Neural progenitor cell (in vitro differentiated cells): Measurements from ENCODE around the gene SOX5. TPM values are rescaled to one million over a fixed set of nuclear protein-coding genes. Genes with fewer than 3 reads are reported as not detected.
"Not testable (repeated sequence)": the region's sequence is repeated elsewhere in the genome, so short reads cannot be mapped to it uniquely, and the experiment has no call there.

ENCODE experiments used
- DNase-seq: peaks from one replicate; pipeline ENCODE4 v3.0.0-alpha.2; 2016; ENCODE audit warnings: low spot score
- H2AFZ ChIP-seq: fragments of 200-600 bp; sonication (generic); replicated peaks from 2 replicates; pipeline ENCODE4 v1.6.1; 2016; ENCODE audit warnings: antibody characterized with exemption
- H3F3A ChIP-seq: fragments of 200-600 bp; sonication (generic); 2 replicates; pipeline ENCODE4 v1.6.1; 2016; ENCODE audit warnings: antibody characterized with exemption, low read depth
- H3K27ac ChIP-seq: fragments of 200-600 bp; sonication (generic); 2 replicates; pipeline ENCODE4 v1.5.1; 2016; ENCODE audit warnings: mild to moderate bottlenecking
- H3K27me3 ChIP-seq: fragments of 200-600 bp; sonication (generic); 2 replicates; pipeline ENCODE4 v1.6.1; 2016; ENCODE audit warnings: mild to moderate bottlenecking, moderate library complexity
- H3K36me3 ChIP-seq: fragments of 200-600 bp; sonication (generic); 2 replicates; pipeline ENCODE4 v1.5.1; 2016
- H3K4me1 ChIP-seq: fragments of 200-600 bp; sonication (generic); 2 replicates; pipeline ENCODE4 v1.6.1; 2016; ENCODE audit warnings: mixed run types
- H3K4me2 ChIP-seq: fragments of 200-600 bp; sonication (generic); 2 replicates; pipeline ENCODE4 v1.6.1; 2016
- H3K4me3 ChIP-seq: fragments of 200-600 bp; sonication (generic); 2 replicates; pipeline ENCODE4 v1.5.1; 2016
- H3K79me2 ChIP-seq: fragments of 200-600 bp; sonication (generic); 2 replicates; pipeline ENCODE4 v1.6.1; 2016; ENCODE audit warnings: low read depth
- H3K9ac ChIP-seq: fragments of 200-600 bp; sonication (generic); 2 replicates; pipeline ENCODE4 v1.6.1; 2016
- H3K9me3 ChIP-seq: fragments of 200-600 bp; sonication (generic); 2 replicates; pipeline ENCODE4 v1.5.1; 2016; ENCODE audit warnings: low read depth
- H4K20me1 ChIP-seq: fragments of 200-600 bp; sonication (generic); 2 replicates; pipeline ENCODE4 v1.6.1; 2016; ENCODE audit warnings: low read depth
- H3K27ac Mint-ChIP-seq: 3 replicates; pipeline ENCODE4 v1.8.0; 2021; ENCODE audit warnings: mixed read lengths
- H3K27me3 Mint-ChIP-seq: 2 replicates; pipeline ENCODE4 v1.8.0; 2022; ENCODE audit warnings: low read depth, mild to moderate bottlenecking, inconsistent platforms, moderate library complexity, mixed read lengths; ENCODE audit not compliant: insufficient read depth
- H3K36me3 Mint-ChIP-seq: 3 replicates; pipeline ENCODE4 v1.8.0; 2021; ENCODE audit warnings: mixed read lengths
- H3K4me1 Mint-ChIP-seq: 3 replicates; pipeline ENCODE4 v1.8.0; 2021; ENCODE audit warnings: mixed read lengths
- H3K4me3 Mint-ChIP-seq: 3 replicates; pipeline ENCODE4 v1.8.0; 2021; ENCODE audit warnings: mild to moderate bottlenecking, moderate library complexity, mixed read lengths
- H3K9me3 Mint-ChIP-seq: 3 replicates; pipeline ENCODE4 v1.8.0; 2020; ENCODE audit warnings: mixed read lengths
- EZH2 ChIP-seq: fragments of 200-600 bp; sonication (generic); IDR thresholded peaks from 2 replicates; pipeline ENCODE4 v1.6.1; 2017; ENCODE audit warnings: antibody characterized with exemption, mild to moderate bottlenecking, moderate library complexity
- EZH2phosphoT487 ChIP-seq: fragments of 200-600 bp; sonication (generic); IDR thresholded peaks from 2 replicates; pipeline ENCODE4 v1.6.1; 2017; ENCODE audit warnings: antibody characterized with exemption
- total RNA-seq: library from RNA; depleted of rRNA; stranded (reverse); fragments of >200 nt; gene quantifications from 2 replicates; pipeline ENCODE4 v1.2.3, GENCODE V29; 2015; ENCODE audit warnings: low replicate concordance
- TF ChIP-seq, protein P1 (sequence below): fragments of 200-600 bp; sonication (generic); IDR thresholded peaks from 2 replicates; pipeline ENCODE4 v1.5.1; 2017; ENCODE audit warnings: antibody characterized with exemption, mild to moderate bottlenecking

SOX5 gene
- total RNA-seq, 1 donor from 2014 or later = 79.5 TPM

DNA sequence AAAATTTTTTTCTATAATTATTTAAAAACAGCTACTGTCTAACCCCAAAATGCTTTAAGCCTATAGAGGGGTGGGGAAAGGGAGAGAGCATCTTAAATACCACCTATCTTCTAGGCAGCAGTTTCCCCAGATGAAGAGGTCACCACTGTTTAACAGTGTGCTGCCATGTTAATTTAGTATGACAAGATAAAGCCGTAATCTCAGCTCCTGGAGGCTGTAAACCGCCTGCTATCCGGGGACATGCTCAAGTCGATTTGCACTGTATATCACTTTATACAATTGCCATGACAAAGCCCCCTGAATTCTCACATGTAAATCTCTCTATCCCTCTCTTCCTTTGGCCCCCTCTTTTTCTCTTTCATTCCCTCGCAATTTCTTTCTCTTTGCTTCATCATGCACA is 68.5 kb downstream of the SOX5 start:
- no peaks in the 10 kb centered on the region for H3F3A ChIP-seq
- H3K9me3 Mint-ChIP-seq = no peaks in the 10 kb centered on the region
- H3K27ac Mint-ChIP-seq = no peak overlapping the region
- H3K9ac ChIP-seq = no peak overlapping the region
- no peak for DNase-seq
- TF ChIP-seq EZH2phosphoT487 = no peak
- no peak for TF ChIP-seq EZH2
- TF ChIP-seq, protein P1, sequence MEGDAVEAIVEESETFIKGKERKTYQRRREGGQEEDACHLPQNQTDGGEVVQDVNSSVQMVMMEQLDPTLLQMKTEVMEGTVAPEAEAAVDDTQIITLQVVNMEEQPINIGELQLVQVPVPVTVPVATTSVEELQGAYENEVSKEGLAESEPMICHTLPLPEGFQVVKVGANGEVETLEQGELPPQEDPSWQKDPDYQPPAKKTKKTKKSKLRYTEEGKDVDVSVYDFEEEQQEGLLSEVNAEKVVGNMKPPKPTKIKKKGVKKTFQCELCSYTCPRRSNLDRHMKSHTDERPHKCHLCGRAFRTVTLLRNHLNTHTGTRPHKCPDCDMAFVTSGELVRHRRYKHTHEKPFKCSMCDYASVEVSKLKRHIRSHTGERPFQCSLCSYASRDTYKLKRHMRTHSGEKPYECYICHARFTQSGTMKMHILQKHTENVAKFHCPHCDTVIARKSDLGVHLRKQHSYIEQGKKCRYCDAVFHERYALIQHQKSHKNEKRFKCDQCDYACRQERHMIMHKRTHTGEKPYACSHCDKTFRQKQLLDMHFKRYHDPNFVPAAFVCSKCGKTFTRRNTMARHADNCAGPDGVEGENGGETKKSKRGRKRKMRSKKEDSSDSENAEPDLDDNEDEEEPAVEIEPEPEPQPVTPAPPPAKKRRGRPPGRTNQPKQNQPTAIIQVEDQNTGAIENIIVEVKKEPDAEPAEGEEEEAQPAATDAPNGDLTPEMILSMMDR = no peak
- peaks cover 9% of the 10 kb centered on the region for H3K36me3 Mint-ChIP-seq
- H3K27me3 ChIP-seq = no peaks in the 10 kb centered on the region
- H3K79me2 ChIP-seq = peaks cover 38% of the 10 kb centered on the region
- no peaks in the 10 kb centered on the region for H3K27me3 Mint-ChIP-seq
- no peaks in the 10 kb centered on the region for H3K4me1 Mint-ChIP-seq
- no peak overlapping the region for H3K4me2 ChIP-seq
- H3K36me3 ChIP-seq = peaks cover 3% of the 10 kb centered on the region
- no peaks in the 10 kb centered on the region for H3K4me1 ChIP-seq
- no peak overlapping the region for H3K4me3 ChIP-seq
- no peak overlapping the region for H2AFZ ChIP-seq
- no peak overlapping the region for H3K27ac ChIP-seq
- H3K4me3 Mint-ChIP-seq = no peak overlapping the region
- H4K20me1 ChIP-seq = no peaks in the 10 kb centered on the region
- no peaks in the 10 kb centered on the region for H3K9me3 ChIP-seq

DNA sequence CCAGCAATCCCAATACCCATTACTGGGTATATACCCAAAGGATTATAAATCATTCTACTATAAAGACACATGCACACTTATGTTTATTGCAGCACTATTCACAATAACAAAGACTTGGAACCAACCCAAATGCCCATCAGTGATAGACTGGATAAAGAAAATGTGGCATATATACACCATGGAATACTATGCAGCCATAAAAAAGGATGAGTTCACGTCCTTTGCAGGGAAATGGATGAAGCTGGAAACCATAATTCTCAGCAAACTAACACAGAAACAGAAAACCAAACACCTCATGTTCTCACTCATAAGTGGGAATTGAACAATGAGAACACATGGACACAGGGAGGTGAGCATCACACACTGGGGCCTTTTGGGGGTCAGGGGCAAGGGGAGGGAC is 72.9 kb downstream of the SOX5 start:
- not testable (repeated sequence) for H3K4me1 Mint-ChIP-seq, H3K9me3 ChIP-seq, H3K4me3 ChIP-seq, H3K9ac ChIP-seq, H3K4me2 ChIP-seq, H3K9me3 Mint-ChIP-seq, H3K4me1 ChIP-seq, H3K27ac Mint-ChIP-seq, H3K27ac ChIP-seq, H3F3A ChIP-seq, H3K27me3 Mint-ChIP-seq, H2AFZ ChIP-seq, H3K4me3 Mint-ChIP-seq, H4K20me1 ChIP-seq, DNase-seq, H3K36me3 ChIP-seq, H3K27me3 ChIP-seq
- H3K79me2 ChIP-seq = peaks cover 50% of the 10 kb centered on the region
- peaks cover 21% of the 10 kb centered on the region for H3K36me3 Mint-ChIP-seq

DNA sequence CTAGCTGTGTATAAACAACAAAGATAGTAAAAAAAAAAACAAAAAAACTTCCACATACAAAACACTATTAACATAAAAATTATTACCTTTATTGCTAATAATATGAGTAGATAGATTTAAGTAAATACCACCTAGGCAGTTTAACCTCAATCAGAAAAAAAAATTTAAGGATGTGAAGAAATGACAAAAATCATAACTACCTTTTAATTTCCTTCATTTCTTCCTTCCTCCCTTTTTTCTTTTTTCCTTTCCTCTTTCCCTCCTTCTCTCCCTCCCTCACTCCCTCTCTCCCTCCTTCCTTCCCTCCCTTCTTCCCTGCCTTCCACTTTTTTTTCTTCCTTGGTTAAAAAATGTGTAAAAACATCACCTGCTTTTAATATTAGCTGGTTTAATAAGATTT is 81.7 kb downstream of the SOX5 start:
- Histone ChIP-seq H3K4me3 (no peak overlapping the region), H4K20me1 (no peaks in the 10 kb centered on the region), H3F3A (no peaks in the 10 kb centered on the region), H2AFZ (no peak overlapping the region), H3K27ac (no peak overlapping the region), H3K79me2 (peaks cover 41% of the 10 kb centered on the region), H3K9ac (no peak overlapping the region), H3K27me3 (no peaks in the 10 kb centered on the region), H3K4me1 (peaks cover 5% of the 10 kb centered on the region), H3K36me3 (peaks cover 10% of the 10 kb centered on the region), H3K9me3 (no peaks in the 10 kb centered on the region), H3K4me2 (no peak overlapping the region)
- H3K27me3 Mint-ChIP-seq = no peaks in the 10 kb centered on the region
- H3K9me3 Mint-ChIP-seq = peaks cover 11% of the 10 kb centered on the region
- no peaks in the 10 kb centered on the region for H3K4me1 Mint-ChIP-seq
- DNase-seq = no peak
- H3K36me3 Mint-ChIP-seq = peaks cover 43% of the 10 kb centered on the region
- H3K27ac Mint-ChIP-seq = no peak overlapping the region
- TF ChIP-seq, protein P1 = no peak
- TF ChIP-seq EZH2phosphoT487 (no peak), EZH2 (no peak)
- no peak overlapping the region for H3K4me3 Mint-ChIP-seq

DNA sequence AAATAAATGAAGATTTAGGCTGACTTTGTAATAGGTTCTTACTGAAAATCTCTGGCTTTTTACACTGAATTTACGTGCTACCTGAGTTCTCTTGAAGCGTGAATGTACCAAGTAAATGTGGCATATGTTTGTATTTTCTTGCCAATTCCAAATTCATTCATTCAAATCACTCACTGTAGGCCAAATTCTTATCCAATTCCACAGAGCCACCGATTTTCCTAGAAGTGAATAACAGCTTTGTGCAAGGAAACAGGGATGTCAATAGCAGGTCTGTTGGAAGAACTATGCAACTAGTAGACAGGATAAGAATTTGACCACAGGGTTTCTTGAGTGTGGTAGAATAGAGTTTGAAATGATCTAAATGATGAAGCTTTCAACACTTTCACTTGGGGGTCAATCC is 86.8 kb downstream of the SOX5 start:
- no peak overlapping the region for H3K4me3 ChIP-seq
- no peaks in the 10 kb centered on the region for H3K27me3 ChIP-seq
- H4K20me1 ChIP-seq = no peaks in the 10 kb centered on the region
- peaks cover 5% of the 10 kb centered on the region for H3K4me1 ChIP-seq
- peaks cover 31% of the 10 kb centered on the region for H3K9me3 Mint-ChIP-seq
- TF ChIP-seq EZH2 (no peak), EZH2phosphoT487 (no peak)
- TF ChIP-seq, protein P1 = no peak
- no peaks in the 10 kb centered on the region for H3F3A ChIP-seq
- H3K4me1 Mint-ChIP-seq = no peaks in the 10 kb centered on the region
- H3K9me3 ChIP-seq = no peaks in the 10 kb centered on the region
- H3K27ac Mint-ChIP-seq = no peak overlapping the region
- no peaks in the 10 kb centered on the region for H3K27me3 Mint-ChIP-seq
- H3K36me3 ChIP-seq = peaks cover 36% of the 10 kb centered on the region
- no peak overlapping the region for H2AFZ ChIP-seq
- no peak overlapping the region for H3K9ac ChIP-seq
- H3K27ac ChIP-seq = no peak overlapping the region
- no peak overlapping the region for H3K4me3 Mint-ChIP-seq
- H3K36me3 Mint-ChIP-seq = peaks cover 58% of the 10 kb centered on the region
- peaks cover 42% of the 10 kb centered on the region for H3K79me2 ChIP-seq
- DNase-seq = no peak
- no peak overlapping the region for H3K4me2 ChIP-seq
